Limb (tissue), 2 donors: ENCODE measurements around the gene SOCS3.

Experiments
- DNase-seq, 2 donors: peaks; one replicate each; pipeline ENCODE4 v3.0.0-alpha.2; 2016; ENCODE audit errors: extremely low spot score in 2 of 2

The SOCS3 gene

DNA sequence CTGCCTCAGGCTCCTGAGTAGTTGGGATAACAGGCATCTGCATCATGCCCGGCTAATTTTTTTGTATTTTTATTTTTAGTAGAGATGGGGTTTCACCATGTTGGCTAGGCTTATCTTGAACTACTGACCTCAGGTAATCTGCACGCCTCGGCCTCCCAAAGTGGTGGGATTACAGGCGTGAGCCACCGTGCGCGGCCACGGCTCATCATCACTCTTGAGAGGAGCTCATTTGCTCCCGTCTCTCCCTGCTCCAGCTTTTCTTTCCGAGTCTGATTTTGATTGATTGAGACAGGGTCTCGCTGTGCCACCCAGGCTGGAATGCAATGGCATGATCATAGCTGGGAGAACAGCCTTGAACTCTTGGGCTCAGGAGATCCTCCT, 31.2 kb upstream of the SOCS3 start:
- DNase-seq, result no peak

DNA sequence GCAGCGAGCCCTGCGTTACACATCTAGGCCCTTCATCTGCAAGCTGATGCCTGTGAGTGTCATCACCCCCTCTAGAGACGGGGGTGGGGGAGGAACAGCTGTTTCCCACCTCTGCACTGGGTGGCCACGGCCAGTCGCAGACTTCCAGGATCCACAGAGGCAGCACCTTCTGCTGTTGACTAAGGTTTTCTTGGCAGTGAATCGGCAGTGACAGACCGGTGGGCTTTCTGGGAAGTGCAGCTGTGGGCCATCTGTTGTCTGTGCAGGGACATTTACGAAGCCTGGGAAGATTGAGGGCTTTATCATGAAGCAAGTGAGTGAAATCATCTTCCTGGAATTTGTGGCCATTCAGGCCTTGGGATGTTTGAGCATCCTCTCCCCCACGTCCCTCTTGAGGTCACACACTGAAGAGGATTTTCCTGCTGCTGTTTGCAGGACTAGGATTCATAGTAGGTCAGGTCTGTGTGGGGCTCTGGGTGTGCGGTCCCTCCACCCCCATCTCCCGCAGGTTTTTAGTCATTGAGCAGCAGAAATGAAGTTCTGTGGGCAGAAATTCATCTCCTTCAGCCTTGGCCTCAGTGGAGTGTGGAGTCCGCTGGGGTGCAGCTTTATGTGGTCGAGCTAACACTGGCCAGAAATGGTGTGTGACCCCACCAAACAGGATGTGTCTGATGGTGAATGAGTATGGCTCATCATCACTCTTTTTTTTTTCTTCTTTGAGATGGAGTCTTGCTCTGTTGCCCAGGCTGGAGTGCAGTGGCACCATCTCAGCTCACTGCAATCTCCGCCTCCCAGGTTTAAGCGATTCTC, 30.6 kb upstream of the SOCS3 start:
- DNase-seq, result peak; percentile 38 to 59

DNA sequence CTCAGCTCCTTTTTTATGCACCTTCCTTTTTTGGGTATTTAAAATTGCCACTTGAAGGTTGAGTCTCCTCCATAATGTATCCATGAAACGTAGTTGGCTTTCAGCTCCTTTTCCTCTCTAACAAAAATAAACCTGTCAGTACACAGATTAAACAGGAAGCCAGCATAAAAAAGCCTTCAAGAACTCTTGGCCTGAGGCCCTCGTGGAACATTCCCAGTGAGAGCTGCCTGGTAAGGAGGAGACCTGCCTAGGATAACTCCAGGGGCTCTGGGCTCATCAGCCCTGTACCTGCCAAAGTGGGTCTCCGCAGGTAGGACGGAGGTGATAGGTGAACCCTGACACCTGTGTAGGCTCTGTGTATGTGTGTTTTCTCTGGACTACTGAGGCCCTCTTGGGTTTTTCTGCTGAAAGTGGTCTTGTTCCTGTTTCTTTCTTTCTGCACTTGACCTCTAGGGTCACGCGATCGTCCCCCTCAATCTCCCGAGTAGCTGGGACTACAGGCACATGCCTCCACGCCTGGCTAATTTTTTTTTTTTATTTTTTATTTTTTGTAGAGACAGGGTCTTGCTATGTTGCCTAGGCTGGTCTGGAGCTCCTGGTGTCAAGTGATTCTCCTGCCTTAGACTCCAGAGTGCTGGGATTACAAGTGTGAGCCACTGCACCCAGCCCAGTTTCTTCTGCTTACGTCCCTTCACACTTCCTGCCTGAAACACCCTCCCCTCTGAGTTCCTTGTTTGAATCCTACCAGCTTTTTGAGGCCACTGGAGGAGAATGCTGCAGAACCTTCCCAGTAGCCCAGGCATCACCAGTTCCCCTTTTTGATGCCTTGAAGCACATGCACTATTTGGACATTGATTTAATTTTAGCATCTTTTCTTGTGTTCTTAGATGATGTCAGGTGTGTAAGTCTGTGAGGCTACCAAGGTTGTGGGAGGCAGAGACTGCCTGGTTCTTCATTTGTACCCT, 28.4 kb upstream of the SOCS3 start:
- DNase-seq, result no peak

DNA sequence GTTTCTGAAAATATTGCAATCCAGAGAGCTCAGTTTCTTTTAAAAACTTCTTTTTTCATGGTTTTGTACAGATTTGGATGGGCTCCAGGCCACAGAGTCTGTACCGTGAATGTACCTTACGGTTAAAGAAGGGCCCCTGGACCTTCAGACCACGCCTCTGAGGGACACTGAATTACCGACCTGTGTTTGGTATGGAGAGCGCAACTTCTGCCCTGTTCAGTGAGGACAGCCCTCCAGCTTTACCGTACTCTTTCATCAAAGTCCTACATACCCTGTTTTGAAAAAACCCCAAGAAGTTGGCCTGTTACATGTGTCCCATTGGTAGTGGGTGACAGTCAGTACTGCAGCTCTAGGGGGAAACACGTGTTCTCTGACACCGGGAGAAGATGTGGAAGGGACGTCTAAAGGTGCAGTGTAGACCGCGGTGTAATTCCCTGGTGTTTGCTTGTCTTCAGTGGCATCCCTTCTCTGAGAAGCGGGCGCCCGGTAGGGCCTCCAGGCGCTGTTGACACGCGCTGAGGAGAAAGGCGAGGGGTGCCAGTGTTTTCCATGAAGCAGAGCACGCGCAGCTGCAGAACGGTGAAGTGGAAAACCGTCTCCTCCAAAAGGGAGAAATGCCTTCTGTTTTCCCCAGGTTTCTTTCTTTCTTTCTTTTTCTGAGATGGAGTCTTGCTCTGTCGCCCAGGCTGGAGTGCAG, 24.8 kb upstream of the SOCS3 start:
- DNase-seq, result no peak

DNA sequence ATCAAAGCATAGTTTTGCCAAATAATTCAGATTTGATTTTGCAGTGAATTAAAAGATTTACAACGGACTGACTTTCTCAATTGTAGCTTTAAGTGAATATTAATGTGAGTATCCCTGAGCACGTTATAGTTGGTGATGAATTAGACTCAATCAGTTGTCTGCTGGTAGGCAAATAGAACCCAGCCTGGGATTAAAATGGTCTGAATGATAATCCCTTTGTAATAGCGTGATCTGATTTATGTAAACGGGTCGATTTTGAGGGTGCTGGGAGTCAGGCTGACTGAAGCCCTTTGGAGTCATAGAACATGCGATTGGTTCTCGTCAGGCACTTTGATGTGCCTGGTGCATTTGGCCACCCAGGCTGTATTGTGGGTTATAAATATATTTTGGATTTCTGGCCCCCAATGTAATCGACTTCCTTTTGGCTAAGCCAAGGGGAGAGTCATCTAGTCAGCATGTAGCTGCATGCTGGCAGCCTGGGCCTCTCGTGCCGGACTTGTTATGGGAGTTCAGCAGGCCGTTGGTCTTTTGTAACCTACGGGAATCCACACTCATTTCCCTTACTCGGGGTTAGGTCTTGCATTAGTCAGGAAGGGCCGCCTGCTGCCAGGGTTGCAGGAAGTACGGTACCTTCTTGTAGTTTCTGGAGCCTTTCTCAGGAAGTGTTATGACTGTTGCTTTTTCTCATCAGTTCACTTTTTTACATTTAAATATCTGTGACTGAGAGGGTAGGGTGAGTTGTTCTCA, 24.0 kb upstream of the SOCS3 start:
- DNase-seq, result no peak

DNA sequence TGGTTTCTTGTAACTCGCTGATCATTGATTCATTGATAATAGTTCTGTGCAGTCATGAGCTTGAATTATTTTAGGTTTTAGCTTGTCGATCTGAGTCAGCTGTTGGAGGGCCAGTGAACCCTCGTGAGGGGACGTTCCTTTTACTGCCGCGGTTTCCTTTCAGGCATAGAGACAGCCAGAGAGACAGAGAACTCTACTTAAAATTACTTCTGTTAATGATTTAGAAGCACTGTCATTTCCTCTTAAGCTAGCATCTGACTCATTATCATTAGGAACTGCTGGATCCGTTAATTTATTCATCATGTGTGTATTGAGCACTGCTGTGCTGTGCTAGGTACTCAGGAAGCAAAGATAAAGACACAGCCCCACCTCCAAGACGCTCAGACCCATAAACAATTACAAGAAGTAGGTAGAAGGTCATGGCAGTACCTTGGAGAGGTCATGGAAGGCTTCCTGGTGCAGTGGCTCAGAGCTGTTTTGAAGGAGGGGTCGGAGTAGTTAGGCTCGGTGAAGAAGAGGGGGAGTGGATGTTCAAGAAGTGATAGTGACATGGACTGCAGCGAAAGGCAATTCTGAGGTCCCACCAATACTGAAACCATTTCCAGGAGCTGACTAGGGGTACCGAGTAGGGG, 21.8 kb upstream of the SOCS3 start:
- no peak for DNase-seq

DNA sequence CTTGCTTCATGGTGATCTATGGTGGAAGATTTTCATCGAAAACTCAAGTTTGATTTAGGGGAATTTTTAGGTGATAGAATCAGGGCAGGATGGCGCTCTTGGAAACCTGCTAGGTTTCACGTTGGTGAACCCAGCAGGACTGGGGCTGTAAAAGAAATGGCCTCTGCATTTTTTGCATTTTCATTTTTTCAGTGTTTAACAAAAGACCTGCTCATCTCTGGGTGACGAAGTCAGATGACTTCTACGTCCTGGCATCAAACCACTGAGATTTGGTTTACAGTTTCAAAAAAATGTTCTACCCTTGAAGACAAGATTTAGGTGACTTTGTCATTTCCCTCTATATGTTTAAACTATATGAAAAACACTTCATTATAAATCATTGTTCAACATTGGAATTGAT, 20.5 kb upstream of the SOCS3 start:
- no peak for DNase-seq

- no peak for DNase-seq
Measured at GRCh38 chr17:78379131-78379491, 19.2 kb upstream of the SOCS3 start.

DNA sequence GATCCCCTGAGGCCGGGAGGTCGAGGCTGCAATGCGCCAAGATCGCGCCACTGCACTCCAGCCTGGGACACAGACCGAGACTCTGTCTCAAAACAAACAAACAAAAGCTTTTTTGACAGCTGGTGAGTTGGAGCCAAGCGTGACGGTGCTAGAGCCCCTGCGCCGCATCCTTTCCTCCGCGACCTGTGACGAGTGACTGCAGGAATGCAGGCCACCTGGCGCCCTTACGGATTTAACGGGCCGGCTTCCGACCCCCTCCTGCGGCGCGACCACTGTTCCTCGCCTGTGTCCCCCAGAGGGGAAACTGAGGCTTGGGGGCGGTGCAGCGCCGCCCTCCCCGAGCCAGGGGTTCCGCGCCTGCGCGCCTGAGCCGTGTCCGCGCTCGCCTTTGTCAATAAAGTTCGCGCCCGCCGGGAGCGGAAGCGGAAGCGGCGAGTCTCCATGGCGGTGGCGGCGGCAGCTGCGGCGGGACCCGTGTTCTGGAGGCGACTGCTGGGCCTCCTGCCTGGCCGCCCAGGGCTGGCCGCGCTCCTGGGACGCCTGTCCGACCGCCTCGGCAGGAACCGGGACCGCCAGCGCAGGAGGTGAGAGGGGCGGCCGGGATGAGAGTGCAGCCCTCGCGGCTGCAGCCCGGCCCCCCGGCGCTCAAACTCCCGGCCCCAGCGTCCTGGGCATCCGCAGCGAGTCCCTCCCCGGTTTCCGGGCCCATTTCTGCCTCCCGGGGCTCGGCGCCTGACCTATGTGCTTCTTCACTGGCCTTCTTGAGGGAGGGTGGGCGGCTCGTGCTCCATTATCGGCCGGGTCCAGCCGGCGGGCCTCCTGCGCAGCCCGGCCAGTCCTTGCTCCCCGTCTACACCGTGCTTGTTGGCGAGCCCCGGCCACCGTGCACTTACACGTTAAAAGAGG, 18.6 kb upstream of the SOCS3 start, which contains the start of gene PGS1:
TSS of gene PGS1 (plus strand) at position 425 of the 906 bp plus-strand sequence. CDS start at position 442, 17 bp downstream.
- peak; percentile 60 to 90 for DNase-seq

DNA sequence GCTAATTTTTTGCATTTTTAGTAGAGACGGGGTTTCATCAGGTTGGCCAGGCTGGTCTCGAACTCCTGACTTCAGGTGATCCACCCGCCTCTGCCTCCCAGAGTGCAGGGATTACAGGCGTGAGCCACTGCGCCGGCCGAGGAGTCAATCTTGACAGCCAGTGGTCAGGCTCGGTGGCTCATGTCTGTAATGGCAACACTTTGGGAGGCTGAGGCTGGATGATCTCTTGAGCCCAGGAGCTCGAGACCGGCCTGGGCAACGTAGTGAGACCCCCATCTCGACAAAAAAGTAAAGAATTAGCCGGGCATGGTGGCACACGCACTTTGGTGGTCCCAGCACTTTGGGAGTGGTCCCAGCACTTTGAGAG, 18.0 kb upstream of the SOCS3 start:
- DNase-seq, result no peak

GRCh38 chr17:78376161-78376560, 16.3 kb upstream of the SOCS3 start:
- no peak for DNase-seq

DNA sequence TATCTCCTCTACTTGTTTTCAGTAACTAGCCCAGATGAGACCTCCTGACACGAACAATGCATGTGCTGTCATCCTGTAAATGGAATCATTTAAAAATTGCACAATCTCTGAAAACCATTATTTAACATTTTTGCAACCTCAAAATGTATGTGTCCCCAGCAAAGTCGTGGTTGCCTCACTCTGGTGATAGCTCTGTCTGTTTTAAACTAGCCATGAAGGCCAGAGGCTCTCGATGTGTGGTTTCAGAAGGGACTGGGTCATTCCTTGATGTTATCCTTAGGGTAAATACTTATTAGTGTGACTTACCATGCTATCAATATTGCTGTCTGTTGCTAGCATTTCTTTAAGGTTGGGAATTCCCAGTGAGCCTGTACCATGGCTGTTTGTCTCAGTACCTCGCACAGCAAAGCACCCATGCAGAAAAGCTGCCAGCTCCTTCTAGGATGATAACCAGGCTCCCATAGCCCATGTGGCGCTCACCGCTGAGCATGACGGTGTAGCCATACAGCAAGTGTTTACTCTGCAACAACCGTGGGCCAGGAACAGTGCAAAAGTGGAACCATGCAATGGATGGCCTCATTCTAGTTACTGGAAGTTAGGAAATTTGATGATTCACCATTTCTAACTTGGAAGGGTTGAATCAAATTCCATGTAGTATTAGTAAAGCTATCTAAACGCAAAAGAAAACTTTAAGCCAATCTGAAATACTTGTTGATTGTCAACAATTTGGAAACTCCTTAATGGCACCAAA, 15.7 kb upstream of the SOCS3 start:
- no peak for DNase-seq

GRCh38 chr17:78374631-78375274, 14.9 kb upstream of the SOCS3 start:
- DNase-seq, result no peak

DNA sequence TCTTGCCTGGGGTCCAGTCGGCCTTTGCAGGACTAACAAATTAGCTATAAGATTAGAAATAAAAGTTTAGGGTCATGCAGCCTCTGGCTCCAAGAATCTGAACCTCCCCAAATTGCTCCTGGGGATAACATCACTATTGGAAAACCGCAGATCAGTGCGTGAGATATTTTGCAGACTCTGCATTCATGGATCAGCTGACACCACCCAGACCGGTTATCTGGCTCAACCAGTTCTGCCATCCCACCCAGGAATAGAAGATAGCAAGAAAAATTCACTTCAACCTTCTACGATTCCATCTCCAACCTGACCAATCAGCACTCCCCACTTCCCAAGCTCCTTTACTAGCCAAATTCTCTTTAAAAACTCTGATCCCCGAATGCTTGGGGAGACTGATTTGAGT, 14.3 kb upstream of the SOCS3 start:
- no peak for DNase-seq

GRCh38 chr17:78372841-78373240, 13.0 kb upstream of the SOCS3 start:
- DNase-seq, result no peak

- DNase-seq, result no peak
Measured at GRCh38 chr17:78371056-78371455, 11.2 kb upstream of the SOCS3 start.

- no peak for DNase-seq
Measured at GRCh38 chr17:78369791-78370381, 10.0 kb upstream of the SOCS3 start.

- no peak for DNase-seq
Measured at GRCh38 chr17:78368854-78369495, 9.1 kb upstream of the SOCS3 start.
